ENCODE measurements around the gene SLC7A8.
"Not testable (repeated sequence)": the region's sequence is repeated elsewhere in the genome, so short reads cannot be mapped to it uniquely, and the experiment has no call there.

The SLC7A8 gene

GRCh38 chr14:23114120-23114458 is 69.4 kb downstream of the SLC7A8 start:
- no peak for DNase-seq (ENCODE audit: low read depth)

DNA sequence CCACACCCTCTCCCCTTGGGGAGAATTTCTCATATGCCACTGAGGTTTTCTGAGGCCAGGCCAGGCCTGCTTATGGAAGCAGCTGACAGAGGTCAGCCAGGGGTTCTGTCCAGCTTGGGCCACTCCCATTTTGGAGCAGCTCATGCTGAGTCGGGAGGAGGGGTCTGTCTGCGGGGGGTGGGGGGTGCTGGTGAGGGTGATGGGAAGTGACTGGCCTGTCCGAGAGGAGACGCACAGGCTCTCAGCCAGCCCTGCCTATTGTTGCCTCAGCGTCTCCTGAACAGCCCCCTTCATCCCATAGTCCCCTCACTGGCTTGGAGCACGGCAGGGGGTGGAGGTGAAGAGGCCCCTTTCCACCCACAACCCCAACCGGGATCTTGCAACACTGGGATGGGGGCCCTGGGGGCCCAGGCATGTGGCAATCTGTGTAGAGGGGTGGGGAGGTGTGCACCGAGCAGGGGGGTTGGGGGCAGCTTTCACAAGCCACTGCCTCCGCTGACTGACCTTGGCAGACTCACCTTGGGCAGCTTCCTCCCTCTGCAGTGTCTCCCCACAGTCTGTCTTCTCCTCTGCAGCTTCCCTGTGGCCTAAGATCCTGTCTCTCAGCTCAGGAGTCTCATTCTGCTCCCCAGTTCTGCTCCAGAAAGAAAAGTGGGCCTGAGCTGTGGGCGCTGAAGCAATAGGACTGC is 69.9 kb downstream of the SLC7A8 start:
- DNase-seq (ENCODE audit: low read depth) = no peak

GRCh38 chr14:23112359-23113178 is 70.9 kb downstream of the SLC7A8 start:
- DNase-seq (ENCODE audit: low read depth) = no peak

- no peak for DNase-seq (ENCODE audit: low read depth)
These were observed 72.7 kb downstream of the SLC7A8 start for GRCh38 chr14:23110579-23111365.

DNA sequence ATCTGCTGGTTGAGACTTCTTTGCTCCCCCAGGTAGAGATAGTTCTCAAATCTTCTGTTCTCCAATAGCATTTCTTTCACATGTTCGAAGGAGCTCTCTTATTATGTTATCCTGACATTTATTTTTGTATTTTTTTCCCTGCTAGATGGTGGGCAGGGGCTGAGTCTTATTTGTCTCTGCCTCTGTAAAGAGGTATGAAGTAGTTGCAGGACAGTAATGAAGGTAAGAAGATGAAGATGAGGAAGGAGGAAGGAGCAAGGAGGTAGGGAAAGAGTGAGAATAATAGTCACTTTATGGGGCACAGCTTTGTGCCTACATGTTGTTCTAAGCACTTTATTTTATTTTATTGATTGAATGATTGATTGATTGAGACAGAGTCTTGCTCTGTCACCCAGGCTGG is 73.7 kb downstream of the SLC7A8 start:
- no peak for DNase-seq (ENCODE audit: low read depth)

- not testable (repeated sequence) for DNase-seq (ENCODE audit: low read depth)
These were observed 75.3 kb downstream of the SLC7A8 start for GRCh38 chr14:23108169-23108568.

GRCh38 chr14:23107620-23108019 is 75.8 kb downstream of the SLC7A8 start:
- not testable (repeated sequence) for DNase-seq (ENCODE audit: low read depth)

DNA sequence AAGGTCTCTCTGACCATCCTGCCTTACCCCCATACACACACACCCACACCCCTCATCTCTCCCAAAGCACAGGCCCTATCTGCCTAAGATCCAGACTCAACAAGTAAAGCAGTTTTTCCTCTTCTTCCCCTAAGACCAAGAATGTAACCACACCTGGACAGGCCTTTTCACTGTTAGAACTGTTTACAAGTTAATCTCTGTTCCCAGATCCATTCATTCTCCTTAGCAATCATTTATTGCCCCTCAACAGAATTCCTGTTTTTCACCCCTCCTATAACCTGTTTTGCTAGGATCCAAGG is 76.8 kb downstream of the SLC7A8 start:
- DNase-seq (ENCODE audit: low read depth) = no peak

- DNase-seq (ENCODE audit: low read depth) = no peak
These were observed 78.1 kb downstream of the SLC7A8 start for GRCh38 chr14:23105348-23105824.

- DNase-seq (ENCODE audit: low read depth) = no peak
These were observed 78.7 kb downstream of the SLC7A8 start, which contains the start of gene CIROP for GRCh38 chr14:23104591-23105347. Gene CIROP (minus strand): TSS chr14:23104989. CDS start chr14:23104920, 69 bp downstream.

- no peak for DNase-seq (ENCODE audit: low read depth)
These were observed 79.3 kb downstream of the SLC7A8 start for GRCh38 chr14:23104070-23104590.

DNA sequence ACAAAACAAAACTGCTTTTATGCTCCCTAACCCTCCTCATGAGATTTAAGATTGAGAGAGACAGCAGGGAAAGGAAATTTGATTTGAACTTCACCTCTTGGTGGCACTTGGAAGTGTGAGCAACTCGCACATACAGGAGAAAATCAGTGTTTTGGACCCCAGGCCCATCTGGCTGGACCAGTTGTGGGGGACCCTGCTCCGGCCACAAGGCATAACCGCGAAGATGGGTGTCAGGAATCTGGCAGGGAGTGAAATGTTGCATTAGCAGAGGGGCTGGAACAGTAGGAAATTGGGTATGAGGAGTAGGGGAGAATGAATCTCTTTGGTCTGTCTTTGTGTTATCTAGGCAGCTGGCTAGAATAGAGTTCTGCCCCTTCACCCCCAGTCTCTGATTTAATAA is 79.9 kb downstream of the SLC7A8 start:
- DNase-seq (ENCODE audit: low read depth) = no peak

GRCh38 chr14:23102801-23103200 is 80.7 kb downstream of the SLC7A8 start:
- no peak for DNase-seq (ENCODE audit: low read depth)

GRCh38 chr14:23101986-23102625 is 81.4 kb downstream of the SLC7A8 start:
- DNase-seq (ENCODE audit: low read depth) = no peak

DNA sequence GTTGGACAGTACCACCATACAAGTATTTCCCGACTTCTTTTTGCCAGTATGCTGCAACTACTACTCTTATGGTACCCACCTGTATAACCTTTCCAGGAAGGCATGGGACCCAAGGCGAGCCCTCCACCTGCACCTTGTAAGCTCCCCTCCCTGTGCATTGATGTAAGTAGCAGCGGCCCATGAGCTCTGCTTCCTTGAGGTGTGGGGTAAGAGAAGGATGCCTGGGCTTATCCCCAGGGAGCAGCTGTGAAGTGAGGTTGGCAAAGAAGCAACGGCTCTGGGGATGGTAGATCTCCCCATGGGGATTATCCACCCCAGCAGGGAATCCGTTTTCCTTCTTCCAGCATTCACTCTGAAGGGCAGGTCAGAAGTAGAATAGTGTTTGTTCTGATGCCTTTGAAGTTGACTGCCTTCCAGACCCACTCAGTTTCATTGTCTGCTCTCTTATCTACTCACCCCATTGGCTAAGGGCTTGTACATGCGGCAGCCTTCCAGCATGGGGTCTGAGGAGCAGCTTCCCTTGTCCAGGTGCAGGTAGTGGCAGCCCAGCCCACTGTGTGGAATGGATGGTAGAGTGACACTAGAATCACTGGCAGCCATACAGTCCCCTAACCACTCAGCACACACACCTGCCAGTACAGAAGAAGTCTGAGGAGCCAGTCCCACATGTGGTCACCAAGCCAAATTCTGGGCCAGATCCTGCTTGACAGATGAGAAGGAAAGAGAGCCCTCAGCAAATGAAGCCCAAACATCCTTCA is 82.1 kb downstream of the SLC7A8 start:
- DNase-seq (ENCODE audit: low read depth) = no peak

GRCh38 chr14:23099212-23099861 is 84.1 kb downstream of the SLC7A8 start:
- DNase-seq (ENCODE audit: low read depth) = no peak

DNA sequence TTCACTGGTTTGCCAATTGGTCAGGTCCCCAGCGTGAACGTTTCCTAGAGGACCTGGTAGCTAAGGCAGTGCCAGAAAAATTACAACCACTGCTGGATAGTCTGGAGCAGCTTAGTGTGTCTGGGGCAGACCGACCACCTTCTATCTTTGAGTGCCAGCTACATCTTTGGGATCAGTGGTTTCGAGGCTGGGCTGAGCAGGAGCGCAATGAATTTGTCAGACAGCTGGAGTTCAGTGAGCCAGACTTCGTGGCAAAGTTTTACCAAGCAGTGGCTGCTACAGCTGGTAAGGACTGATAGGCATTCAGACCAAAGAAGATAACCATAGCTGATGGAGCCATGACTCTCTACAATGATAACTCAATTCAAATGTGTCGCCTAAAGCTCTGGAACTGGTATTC is 85.7 kb downstream of the SLC7A8 start:
- no peak for DNase-seq (ENCODE audit: low read depth)

GRCh38 chr14:23095196-23096108 is 88.0 kb downstream of the SLC7A8 start, which contains the start of gene C14orf119:
Gene C14orf119 (plus strand): TSS chr14:23095505. CDS start chr14:23097659, 2,154 bp downstream.
- peak; percentile 99 for DNase-seq (ENCODE audit: low read depth)

Data from stimulated activated CD4-positive, alpha-beta T cell treated with anti-CD3 and anti-CD28 coated beads, Interleukin-2, amount 100 ng/mL, for 4 hours (primary cell).